GM12878 (cell line): Measurements from ENCODE around the gene AURKAIP1. TPM values are rescaled to one million over a fixed set of nuclear protein-coding genes. Genes with fewer than 3 reads are reported as not detected.

Source experiments
- NR2F1 ChIP-seq: fragments of 450-650 bp; conservative IDR thresholded peaks from 2 replicates; pipeline ENCODE4 v1.6.1; 2017; ENCODE audit warnings: mild to moderate bottlenecking
- NRF1 ChIP-seq: conservative IDR thresholded peaks from 2 replicates; pipeline ENCODE4 v1.6.1; 2011; ENCODE audit warnings: mild to moderate bottlenecking, low read depth, low read length, improper control_type of control experiment
- SMARCA5 ChIP-seq: fragments of 450-650 bp; IDR thresholded peaks from 2 replicates; pipeline ENCODE4 v1.6.1; 2017; ENCODE audit warnings: mild to moderate bottlenecking
- SUPT20H ChIP-seq: IDR thresholded peaks from 2 replicates; pipeline ENCODE4 v1.6.1; 2011; ENCODE audit warnings: low read depth, mild to moderate bottlenecking, low read length, moderate library complexity, borderline replicate concordance; ENCODE audit not compliant: control insufficient read depth
- ZZZ3 ChIP-seq: IDR thresholded peaks from 2 replicates; pipeline ENCODE4 v1.6.1; 2011; ENCODE audit warnings: low read depth; ENCODE audit not compliant: control insufficient read depth, insufficient read length
- polyA plus RNA-seq, 11 experiments: library from polyadenylated mRNA; depleted of rRNA in 4 of 11; unstranded in 6 of 11; stranded (reverse) in 5 of 11; fragments of >200 nt; fragmentation: Nextera tagmentation in 4 of 11; fragmentation: Illumina TruSeq in 1 of 11; extraction: Ambion mirVana in 4 of 11; extraction: Trizol in 1 of 11; gene quantifications; 1 replicate in 1 of 11; 2 replicates in 10 of 11; pipeline versions ENCODE4 v1.2.1 to v1.2.3, GENCODE V29; 2011 to 2016; ENCODE audit warnings: inconsistent platforms in 2 of 11, missing spikeins in 2 of 11, low read depth in 1 of 11
- total RNA-seq, 4 experiments: library from RNA; depleted of rRNA in 3 of 4; stranded (reverse); fragments of >200 nt in 3 of 4; fragmentation: Illumina TruSeq in 1 of 4; extraction: Trizol in 1 of 4; gene quantifications; 2 replicates each; pipeline versions ENCODE4 v1.2.1 to v1.2.3, GENCODE V29; 2013 to 2021
- TF ChIP-seq, protein P1 (sequence below): IDR thresholded peaks from 2 replicates; pipeline ENCODE4 v1.6.1; 2012; ENCODE audit warnings: improper control_type of control experiment, low read depth, low read length; ENCODE audit not compliant: insufficient replicate concordance
- TF ChIP-seq, protein P2 (sequence below): fragments of 150-350 bp; IDR thresholded peaks from 2 replicates; pipeline ENCODE4 v1.6.1; 2014; ENCODE audit warnings: mild to moderate bottlenecking, low read depth, low read length
- TF ChIP-seq, protein P3 (sequence below), 3 experiments: IDR thresholded peaks in 2 of 3; conservative IDR thresholded peaks in 1 of 3; 2 replicates each; pipeline ENCODE4 v1.5.1; 2011; ENCODE audit warnings: low read depth in 3 of 3, low read length in 3 of 3, mild to moderate bottlenecking in 3 of 3, control low read depth in 2 of 3, moderate library complexity in 2 of 3, inconsistent platforms in 1 of 3, mixed read lengths in 1 of 3; ENCODE audit not compliant: control insufficient read depth in 2 of 3, insufficient read depth in 1 of 3; ENCODE audit errors: extremely low read depth in 1 of 3

Gene AURKAIP1
- total and polyA plus RNA-seq, 10 of the 15 experiments (the other 5 are each of a cell fraction or from before 2014, with no cell fraction given): 6.5 to 366 (median 120) TPM

DNA sequence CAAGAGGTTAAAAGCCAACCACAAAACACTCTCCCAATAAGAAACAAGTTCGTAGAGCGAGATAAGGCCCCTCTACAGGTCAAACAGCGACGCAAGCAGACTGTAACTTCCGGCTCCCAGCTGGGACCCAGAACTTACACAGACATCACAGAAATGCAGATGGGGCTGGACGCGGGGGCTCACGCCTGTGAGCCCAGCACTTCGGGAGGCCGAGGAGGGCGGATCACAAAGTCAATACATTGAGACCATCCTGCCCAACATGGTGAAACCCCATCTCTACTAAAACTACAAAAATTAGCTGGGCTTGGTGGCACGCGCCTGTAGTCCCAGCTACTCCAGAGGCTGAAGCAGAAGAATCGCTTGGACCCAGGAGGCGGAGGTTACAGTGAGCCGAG, 13.1 kb upstream of the AURKAIP1 start (continued):
- TF ChIP-seq, protein P1, sequence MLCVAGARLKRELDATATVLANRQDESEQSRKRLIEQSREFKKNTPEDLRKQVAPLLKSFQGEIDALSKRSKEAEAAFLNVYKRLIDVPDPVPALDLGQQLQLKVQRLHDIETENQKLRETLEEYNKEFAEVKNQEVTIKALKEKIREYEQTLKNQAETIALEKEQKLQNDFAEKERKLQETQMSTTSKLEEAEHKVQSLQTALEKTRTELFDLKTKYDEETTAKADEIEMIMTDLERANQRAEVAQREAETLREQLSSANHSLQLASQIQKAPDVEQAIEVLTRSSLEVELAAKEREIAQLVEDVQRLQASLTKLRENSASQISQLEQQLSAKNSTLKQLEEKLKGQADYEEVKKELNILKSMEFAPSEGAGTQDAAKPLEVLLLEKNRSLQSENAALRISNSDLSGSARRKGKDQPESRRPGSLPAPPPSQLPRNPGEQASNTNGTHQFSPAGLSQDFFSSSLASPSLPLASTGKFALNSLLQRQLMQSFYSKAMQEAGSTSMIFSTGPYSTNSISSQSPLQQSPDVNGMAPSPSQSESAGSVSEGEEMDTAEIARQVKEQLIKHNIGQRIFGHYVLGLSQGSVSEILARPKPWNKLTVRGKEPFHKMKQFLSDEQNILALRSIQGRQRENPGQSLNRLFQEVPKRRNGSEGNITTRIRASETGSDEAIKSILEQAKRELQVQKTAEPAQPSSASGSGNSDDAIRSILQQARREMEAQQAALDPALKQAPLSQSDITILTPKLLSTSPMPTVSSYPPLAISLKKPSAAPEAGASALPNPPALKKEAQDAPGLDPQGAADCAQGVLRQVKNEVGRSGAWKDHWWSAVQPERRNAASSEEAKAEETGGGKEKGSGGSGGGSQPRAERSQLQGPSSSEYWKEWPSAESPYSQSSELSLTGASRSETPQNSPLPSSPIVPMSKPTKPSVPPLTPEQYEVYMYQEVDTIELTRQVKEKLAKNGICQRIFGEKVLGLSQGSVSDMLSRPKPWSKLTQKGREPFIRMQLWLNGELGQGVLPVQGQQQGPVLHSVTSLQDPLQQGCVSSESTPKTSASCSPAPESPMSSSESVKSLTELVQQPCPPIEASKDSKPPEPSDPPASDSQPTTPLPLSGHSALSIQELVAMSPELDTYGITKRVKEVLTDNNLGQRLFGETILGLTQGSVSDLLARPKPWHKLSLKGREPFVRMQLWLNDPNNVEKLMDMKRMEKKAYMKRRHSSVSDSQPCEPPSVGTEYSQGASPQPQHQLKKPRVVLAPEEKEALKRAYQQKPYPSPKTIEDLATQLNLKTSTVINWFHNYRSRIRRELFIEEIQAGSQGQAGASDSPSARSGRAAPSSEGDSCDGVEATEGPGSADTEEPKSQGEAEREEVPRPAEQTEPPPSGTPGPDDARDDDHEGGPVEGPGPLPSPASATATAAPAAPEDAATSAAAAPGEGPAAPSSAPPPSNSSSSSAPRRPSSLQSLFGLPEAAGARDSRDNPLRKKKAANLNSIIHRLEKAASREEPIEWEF: no peak
- TF ChIP-seq NRF1 (no peak), ZZZ3 (no peak), SMARCA5 (no peak), SUPT20H (no peak), NR2F1 (no peak)
- TF ChIP-seq, protein P2, sequence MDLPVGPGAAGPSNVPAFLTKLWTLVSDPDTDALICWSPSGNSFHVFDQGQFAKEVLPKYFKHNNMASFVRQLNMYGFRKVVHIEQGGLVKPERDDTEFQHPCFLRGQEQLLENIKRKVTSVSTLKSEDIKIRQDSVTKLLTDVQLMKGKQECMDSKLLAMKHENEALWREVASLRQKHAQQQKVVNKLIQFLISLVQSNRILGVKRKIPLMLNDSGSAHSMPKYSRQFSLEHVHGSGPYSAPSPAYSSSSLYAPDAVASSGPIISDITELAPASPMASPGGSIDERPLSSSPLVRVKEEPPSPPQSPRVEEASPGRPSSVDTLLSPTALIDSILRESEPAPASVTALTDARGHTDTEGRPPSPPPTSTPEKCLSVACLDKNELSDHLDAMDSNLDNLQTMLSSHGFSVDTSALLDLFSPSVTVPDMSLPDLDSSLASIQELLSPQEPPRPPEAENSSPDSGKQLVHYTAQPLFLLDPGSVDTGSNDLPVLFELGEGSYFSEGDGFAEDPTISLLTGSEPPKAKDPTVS: no peak
- TF ChIP-seq, protein P3, sequence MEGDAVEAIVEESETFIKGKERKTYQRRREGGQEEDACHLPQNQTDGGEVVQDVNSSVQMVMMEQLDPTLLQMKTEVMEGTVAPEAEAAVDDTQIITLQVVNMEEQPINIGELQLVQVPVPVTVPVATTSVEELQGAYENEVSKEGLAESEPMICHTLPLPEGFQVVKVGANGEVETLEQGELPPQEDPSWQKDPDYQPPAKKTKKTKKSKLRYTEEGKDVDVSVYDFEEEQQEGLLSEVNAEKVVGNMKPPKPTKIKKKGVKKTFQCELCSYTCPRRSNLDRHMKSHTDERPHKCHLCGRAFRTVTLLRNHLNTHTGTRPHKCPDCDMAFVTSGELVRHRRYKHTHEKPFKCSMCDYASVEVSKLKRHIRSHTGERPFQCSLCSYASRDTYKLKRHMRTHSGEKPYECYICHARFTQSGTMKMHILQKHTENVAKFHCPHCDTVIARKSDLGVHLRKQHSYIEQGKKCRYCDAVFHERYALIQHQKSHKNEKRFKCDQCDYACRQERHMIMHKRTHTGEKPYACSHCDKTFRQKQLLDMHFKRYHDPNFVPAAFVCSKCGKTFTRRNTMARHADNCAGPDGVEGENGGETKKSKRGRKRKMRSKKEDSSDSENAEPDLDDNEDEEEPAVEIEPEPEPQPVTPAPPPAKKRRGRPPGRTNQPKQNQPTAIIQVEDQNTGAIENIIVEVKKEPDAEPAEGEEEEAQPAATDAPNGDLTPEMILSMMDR (IDR thresholded peaks at IDR 0.05 in 2 of 3, conservative IDR thresholded peaks at IDR 0.05 in 1 of 3; ENCODE audit: control insufficient read depth in 2 of 3, extremely low read depth in 1 of 3, insufficient read depth in 1 of 3, low read depth in 3 of 3, low read length in 3 of 3): no peak
